GM12878 (cell line): Measurements from ENCODE around the gene PRKCQ. TPM values are rescaled to one million over a fixed set of nuclear protein-coding genes. Genes with fewer than 3 reads are reported as not detected.
A peak's percentile ranks its signal among the peaks of the same experiment; 100 is the strongest.

ENCODE experiments used
- ATAC-seq: fragments of 200-7000 bp; cut with Tn5 transposase; 3 replicates; pipeline ENCODE4 v1.9.1; 2020; ENCODE audit warnings: mild to moderate bottlenecking, moderate library complexity
- BruUV-seq: library from RNA; stranded (reverse); fragments of 400-500 nt; replicated peaks from 2 replicates; lab custom pipeline; 2021; lab: Mats Ljungman, UMichigan
- CTCF ChIA-PET: fragments of 300-600 bp; sonication (Branson Sonifier 250); formaldehyde crosslinking; extraction: SDS; loops from one replicate; lab custom pipeline; 2021; ENCODE audit warnings: inconsistent platforms; lab: Yijun Ruan, JAX
- POLR2A ChIA-PET: fragments of 350-600 bp; formaldehyde crosslinking; extraction: SDS; loops from one replicate; lab custom pipeline; 2021; ENCODE audit warnings: inconsistent platforms; lab: Charles Lee
- RAD21 ChIA-PET: fragments of 300-600 bp; sonication (Branson Sonifier 250); formaldehyde crosslinking; loops from one replicate; lab custom pipeline; 2023; ENCODE audit warnings: antibody characterized with exemption; ENCODE audit not compliant: unreplicated experiment; lab: Charles Lee
- SMC1A ChIA-PET: fragments of 300-600 bp; sonication (Branson Sonifier 250); formaldehyde crosslinking; loops from one replicate; lab custom pipeline; 2023; ENCODE audit not compliant: unreplicated experiment, uncharacterized antibody; lab: Charles Lee
- DNase-seq: peaks from one replicate; pipeline ENCODE4 v3.0.0-alpha.2; 2011; ENCODE audit warnings: low read depth, low spot score
- FAIRE-seq: peaks from 3 replicates; lab custom pipeline; 2011; peaks lifted over from hg19 to GRCh38; lab: Jason Lieb, UNC
- H2AFZ ChIP-seq: 2 replicates; pipeline ENCODE4 v1.6.0; 2011; ENCODE audit warnings: low read depth, low read length, control low read depth; ENCODE audit not compliant: control insufficient read depth
- H3K27ac ChIP-seq: 2 replicates; pipeline ENCODE4 v1.5.1; 2011; ENCODE audit warnings: control low read depth; ENCODE audit not compliant: control insufficient read depth, insufficient read depth
- H3K27me3 ChIP-seq, 2 experiments: replicated peaks in 1 of 2; 2 replicates each; pipeline versions ENCODE4 v1.6.0 to v1.6.1; 2011; ENCODE audit warnings: low read length in 1 of 2; ENCODE audit not compliant: control insufficient read depth in 2 of 2, insufficient read depth in 2 of 2
- H3K36me3 ChIP-seq, 2 experiments: 2 replicates each; pipeline ENCODE4 v1.5.1; 2011; ENCODE audit warnings: low read length in 1 of 2; ENCODE audit not compliant: control insufficient read depth in 2 of 2, insufficient read depth in 2 of 2
- H3K4me1 ChIP-seq: 2 replicates; pipeline ENCODE4 v1.6.1; 2011; ENCODE audit warnings: mild to moderate bottlenecking, low read length, moderate library complexity, mixed read lengths; ENCODE audit not compliant: control insufficient read depth, insufficient read depth
- H3K4me2 ChIP-seq: 2 replicates; pipeline ENCODE4 v1.6.0; 2011; ENCODE audit warnings: control low read depth; ENCODE audit not compliant: control insufficient read depth, insufficient read depth
- H3K4me3 ChIP-seq: fragments of 200-600 bp; sonication (generic); 2 replicates; pipeline ENCODE4 v1.5.1; 2016
- H3K79me2 ChIP-seq: 2 replicates; pipeline ENCODE4 v1.6.0; 2011; ENCODE audit warnings: low read length; ENCODE audit not compliant: control insufficient read depth, insufficient read depth
- H3K9ac ChIP-seq: 2 replicates; pipeline ENCODE4 v1.8.0; 2011; ENCODE audit warnings: low read length, control low read depth, mixed read lengths; ENCODE audit not compliant: control insufficient read depth, insufficient read depth
- H3K9me3 ChIP-seq: replicated peaks from 3 replicates; pipeline ENCODE4 v1.5.1; 2011; ENCODE audit warnings: mild to moderate bottlenecking, low read length; ENCODE audit not compliant: control insufficient read depth, insufficient read depth
- H4K20me1 ChIP-seq: 2 replicates; pipeline ENCODE4 v1.6.0; 2011; ENCODE audit not compliant: control insufficient read depth, insufficient read depth
- BACH1 ChIP-seq: fragments of 450-650 bp; IDR thresholded peaks from 2 replicates; pipeline ENCODE4 v1.6.1; 2017; ENCODE audit warnings: mild to moderate bottlenecking, borderline replicate concordance
- ZNF592 ChIP-seq: fragments of 450-650 bp; IDR thresholded peaks from 2 replicates; pipeline ENCODE4 v1.6.1; 2017; ENCODE audit warnings: mild to moderate bottlenecking, moderate library complexity
- WGBS: methylation state at CpG from one replicate; pipeline ENCODE4 v1.1.6; 2016; ENCODE audit warnings: low lambda C conversion rate; ENCODE audit not compliant: insufficient replicate concordance, insufficient coverage; ENCODE audit errors: missing lambda C conversion rate; 5-methylcytosine and 5-hydroxymethylcytosine counted together
- in situ Hi-C: fragments of 300-500 bp; cut with MboI; formaldehyde crosslinking; loops from 9 replicates; pipeline ENCODE4 v1.14.3; 2018; ENCODE audit warnings: mixed read lengths
- intact Hi-C: fragments of 100-400 bp; cut with micrococcal nuclease; formaldehyde crosslinking; loops from one replicate; pipeline ENCODE4 v1.14.2; 2022; ENCODE audit not compliant: unreplicated experiment
- polyA plus RNA-seq, 11 experiments: library from polyadenylated mRNA; depleted of rRNA in 4 of 11; unstranded in 6 of 11; stranded (reverse) in 5 of 11; fragments of >200 nt; fragmentation: Nextera tagmentation in 4 of 11; fragmentation: Illumina TruSeq in 1 of 11; extraction: Ambion mirVana in 4 of 11; extraction: Trizol in 1 of 11; gene quantifications; 1 replicate in 1 of 11; 2 replicates in 10 of 11; pipeline versions ENCODE4 v1.2.1 to v1.2.3, GENCODE V29; 2011 to 2016; ENCODE audit warnings: inconsistent platforms in 2 of 11, missing spikeins in 2 of 11, low read depth in 1 of 11
- total RNA-seq, 4 experiments: library from RNA; depleted of rRNA in 3 of 4; stranded (reverse); fragments of >200 nt in 3 of 4; fragmentation: Illumina TruSeq in 1 of 4; extraction: Trizol in 1 of 4; gene quantifications; 2 replicates each; pipeline versions ENCODE4 v1.2.1 to v1.2.3, GENCODE V29; 2013 to 2021

PRKCQ gene
- total and polyA plus RNA-seq, 10 of the 15 experiments (the other 5 are each of a cell fraction or from before 2014, with no cell fraction given) = 0.26 to 8.9 (median 0.98) TPM

DNA sequence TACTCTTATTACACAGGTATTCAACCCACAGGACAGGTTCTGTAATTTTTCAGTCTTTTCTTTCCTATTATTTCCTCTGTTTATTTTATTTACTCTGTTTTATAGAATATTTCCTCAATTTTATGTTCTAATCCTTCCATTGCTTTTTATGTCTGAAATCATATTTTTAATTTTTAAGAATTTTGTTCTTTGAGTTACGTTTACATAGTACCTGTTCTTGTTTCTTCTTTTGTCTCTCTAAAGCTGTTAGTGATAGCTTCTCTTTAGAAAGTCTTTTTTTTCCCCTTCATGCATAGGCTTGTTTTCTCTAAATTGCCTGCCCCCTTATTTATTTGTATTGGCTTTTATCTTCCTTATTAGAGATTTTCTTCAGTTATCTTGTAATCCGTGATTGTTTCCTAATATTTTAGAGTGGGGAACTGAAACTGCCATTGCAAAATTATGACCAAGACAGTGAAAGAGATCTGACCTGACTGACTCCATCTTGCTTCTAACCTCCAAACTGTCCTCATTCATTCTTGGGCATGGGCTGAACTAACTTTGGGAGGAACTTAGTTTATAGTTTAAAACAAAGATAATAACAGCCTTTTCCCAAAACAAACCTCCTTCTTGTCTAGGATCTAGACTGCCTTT lies 189.7 kb downstream of the PRKCQ start:
- FAIRE-seq (no peak), ATAC-seq (no peak), DNase-seq (no peak)
- RAD21 ChIA-PET = interaction anchor here (0.8 to 1.2 kb wide), 2 partner anchors 11 to 42 kb away, joined by 3 to 4 read pairs; no protein-coding TSS in a partner anchor
- Histone ChIP-seq H3K27ac (no peak overlapping the region), H4K20me1 (no peaks in the 10 kb centered on the region), H3K9ac (no peak overlapping the region), H2AFZ (no peak overlapping the region), H3K27me3 (peaks cover 0 to 3% of the 10 kb centered on the region in 2 experiments; a peak in 1 of 4 replicates), H3K4me3 (no peak overlapping the region), H3K36me3 (no peaks in the 10 kb centered on the region), H3K4me2 (no peak overlapping the region), H3K4me1 (no peaks in the 10 kb centered on the region), H3K9me3 (peaks cover 6% of the 10 kb centered on the region; the same call in 2 of the 3 replicates), H3K79me2 (no peaks in the 10 kb centered on the region)
- TF ChIP-seq BACH1 (no peak), ZNF592 (0 out of 2 replicates have a peak, but pooled peaks have one; percentile 17)
- no TSS peak for BruUV-seq
- POLR2A ChIA-PET = interaction anchor here (0.6 kb wide), 1 partner anchor 290 kb away, joined by 4 read pairs; no protein-coding TSS in a partner anchor
- CTCF ChIA-PET = interaction anchor here (2.2 to 2.7 kb wide), 2 partner anchors 11 to 188 kb away, joined by 7 to 10 read pairs; partner anchors contain the start of gene PFKFB3
- in situ Hi-C loops (no loop called here), intact Hi-C loops (no loop called here)
- WGBS = 12% methylated on average over 2 of the region's 2 CpGs
- SMC1A ChIA-PET = interaction anchor here (0.8 to 1.1 kb wide), 2 partner anchors 11 to 16 kb away, joined by 3 to 4 read pairs; no protein-coding TSS in a partner anchor
